ENCODE measurements around the gene TBL1Y. TPM values are rescaled to one million over a fixed set of nuclear protein-coding genes. Genes with fewer than 3 reads are reported as not detected.

Gene TBL1Y
- total and polyA plus RNA-seq, 10 of the 15 experiments (the other 5 are each of a cell fraction or from before 2014, with no cell fraction given) = not detected

DNA sequence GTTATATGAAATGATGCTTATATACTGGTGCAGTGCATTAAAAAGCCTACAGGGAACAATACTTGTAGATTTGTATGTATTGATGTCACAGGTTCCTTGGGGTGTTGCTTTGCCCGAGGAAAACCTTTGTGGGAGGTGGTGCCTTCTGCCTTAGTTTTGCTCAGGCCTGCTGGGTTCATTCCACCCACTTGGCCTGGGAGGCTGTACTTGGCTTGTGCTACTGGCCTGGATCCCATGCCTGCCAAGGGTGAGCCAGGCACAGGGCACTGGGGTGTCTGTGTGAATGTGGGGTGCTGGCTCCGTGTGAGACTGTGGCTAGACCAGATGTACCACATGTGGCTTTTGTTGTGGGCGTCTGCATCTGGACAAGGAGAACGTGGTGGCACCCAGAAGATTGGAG, 17.8 kb downstream of the TBL1Y start:
- in situ Hi-C loops (cut with MboI) (no loop called here), intact Hi-C loops (cut with micrococcal nuclease; ENCODE audit: unreplicated experiment) (no loop called here)
- TF ChIP-seq, protein P1, sequence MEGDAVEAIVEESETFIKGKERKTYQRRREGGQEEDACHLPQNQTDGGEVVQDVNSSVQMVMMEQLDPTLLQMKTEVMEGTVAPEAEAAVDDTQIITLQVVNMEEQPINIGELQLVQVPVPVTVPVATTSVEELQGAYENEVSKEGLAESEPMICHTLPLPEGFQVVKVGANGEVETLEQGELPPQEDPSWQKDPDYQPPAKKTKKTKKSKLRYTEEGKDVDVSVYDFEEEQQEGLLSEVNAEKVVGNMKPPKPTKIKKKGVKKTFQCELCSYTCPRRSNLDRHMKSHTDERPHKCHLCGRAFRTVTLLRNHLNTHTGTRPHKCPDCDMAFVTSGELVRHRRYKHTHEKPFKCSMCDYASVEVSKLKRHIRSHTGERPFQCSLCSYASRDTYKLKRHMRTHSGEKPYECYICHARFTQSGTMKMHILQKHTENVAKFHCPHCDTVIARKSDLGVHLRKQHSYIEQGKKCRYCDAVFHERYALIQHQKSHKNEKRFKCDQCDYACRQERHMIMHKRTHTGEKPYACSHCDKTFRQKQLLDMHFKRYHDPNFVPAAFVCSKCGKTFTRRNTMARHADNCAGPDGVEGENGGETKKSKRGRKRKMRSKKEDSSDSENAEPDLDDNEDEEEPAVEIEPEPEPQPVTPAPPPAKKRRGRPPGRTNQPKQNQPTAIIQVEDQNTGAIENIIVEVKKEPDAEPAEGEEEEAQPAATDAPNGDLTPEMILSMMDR (IDR thresholded peaks at IDR 0.05 in 2 of 3, conservative IDR thresholded peaks at IDR 0.05 in 1 of 3; ENCODE audit: control insufficient read depth in 2 of 3, extremely low read depth in 1 of 3, insufficient read depth in 1 of 3, low read depth in 3 of 3, low read length in 3 of 3) = no peak
- no peak for TF ChIP-seq TCF7 (IDR thresholded peaks at IDR 0.05; ENCODE audit: borderline replicate concordance)
- no peak for TF ChIP-seq SPI1 (IDR thresholded peaks at IDR 0.05; ENCODE audit: borderline replicate concordance, insufficient read depth, low read depth, low read length)
- TF ChIP-seq CREM (IDR thresholded peaks at IDR 0.05; ENCODE audit: low read depth) = no peak
- no peak for TF ChIP-seq MEF2B (IDR thresholded peaks at IDR 0.05; ENCODE audit: partially characterized antibody, poor library complexity, severe bottlenecking)
- no peak for TF ChIP-seq SRF (IDR thresholded peaks at IDR 0.05; ENCODE audit: low read depth in 2 of 2, low read length in 2 of 2)
- no peaks in the 10 kb centered on the region for H3K27me3 ChIP-seq (replicated peaks in 1 of 2; ENCODE audit: control insufficient read depth in 2 of 2, insufficient read depth in 2 of 2, low read length in 1 of 2)
- WGBS (ENCODE audit: insufficient coverage, insufficient replicate concordance, low lambda C conversion rate, missing lambda C conversion rate) = no CpG with 5 or more reads among the region's 4 CpGs
- no TSS peak for BruUV-seq (replicated peaks)
- no peak overlapping the region for H3K27ac ChIP-seq (ENCODE audit: control insufficient read depth, insufficient read depth)
- DNase-seq (ENCODE audit: low read depth, low spot score) (no peak), FAIRE-seq (no peak), ATAC-seq (no peak)
- ChIA-PET RAD21 (ENCODE audit: unreplicated experiment) (no interaction called here), CTCF (no interaction called here), POLR2A (no interaction called here), SMC1A (ENCODE audit: uncharacterized antibody, unreplicated experiment) (no interaction called here)
- H3K4me3 ChIP-seq = no peak overlapping the region
- no peak overlapping the region for H2AFZ ChIP-seq (ENCODE audit: control insufficient read depth, low read depth, low read length)
- H4K20me1 ChIP-seq (ENCODE audit: control insufficient read depth, insufficient read depth) = no peaks in the 10 kb centered on the region
- H3K9me3 ChIP-seq (replicated peaks; ENCODE audit: control insufficient read depth, insufficient read depth, low read length) = no peaks in the 10 kb centered on the region
- H3K79me2 ChIP-seq (ENCODE audit: control insufficient read depth, insufficient read depth, low read length) = no peaks in the 10 kb centered on the region
- no peaks in the 10 kb centered on the region for H3K4me1 ChIP-seq (ENCODE audit: control insufficient read depth, insufficient read depth, low read length)
- no peaks in the 10 kb centered on the region for H3K36me3 ChIP-seq (ENCODE audit: control insufficient read depth in 2 of 2, insufficient read depth in 2 of 2, low read length in 1 of 2)
- no peak overlapping the region for H3K9ac ChIP-seq (ENCODE audit: control insufficient read depth, insufficient read depth, low read length)
- H3K4me2 ChIP-seq (ENCODE audit: control insufficient read depth, insufficient read depth) = no peak overlapping the region

DNA sequence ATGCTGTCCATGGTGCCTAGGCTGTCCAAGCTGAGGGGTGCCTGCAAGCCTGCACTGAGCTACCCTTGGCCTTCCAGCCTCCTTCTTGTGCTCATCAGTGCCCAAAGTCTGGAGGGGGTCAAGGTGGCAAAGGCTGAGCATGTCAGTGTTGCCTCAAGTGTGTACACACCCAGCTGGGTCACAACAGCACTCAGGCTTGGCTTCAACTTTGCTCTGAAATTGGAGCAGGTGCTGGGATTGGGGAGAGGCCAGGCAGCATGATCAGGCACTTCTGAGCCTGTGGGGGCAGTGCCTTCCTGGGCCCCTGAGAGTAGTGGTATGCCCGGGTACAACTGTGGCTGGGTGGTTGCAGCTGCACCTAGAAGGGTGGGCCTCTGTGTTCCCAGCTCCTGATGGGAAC, 18.7 kb downstream of the TBL1Y start:
- DNase-seq (ENCODE audit: low read depth, low spot score) (no peak), ATAC-seq (no peak), FAIRE-seq (no peak)
- H3K79me2 ChIP-seq (ENCODE audit: control insufficient read depth, insufficient read depth, low read length) = no peaks in the 10 kb centered on the region
- H3K9me3 ChIP-seq (replicated peaks; ENCODE audit: control insufficient read depth, insufficient read depth, low read length) = no peaks in the 10 kb centered on the region
- no peak for TF ChIP-seq ZNF24 (IDR thresholded peaks at IDR 0.05)
- no peak for TF ChIP-seq YY1 (IDR thresholded peaks at IDR 0.05; ENCODE audit: low read depth, low read length)
- H4K20me1 ChIP-seq (ENCODE audit: control insufficient read depth, insufficient read depth) = no peaks in the 10 kb centered on the region
- H3K9ac ChIP-seq (ENCODE audit: control insufficient read depth, insufficient read depth, low read length) = no peak overlapping the region
- H3K27ac ChIP-seq (ENCODE audit: control insufficient read depth, insufficient read depth) = no peak overlapping the region
- no peaks in the 10 kb centered on the region for H3K27me3 ChIP-seq (replicated peaks in 1 of 2; ENCODE audit: control insufficient read depth in 2 of 2, insufficient read depth in 2 of 2, low read length in 1 of 2)
- no peaks in the 10 kb centered on the region for H3K36me3 ChIP-seq (ENCODE audit: control insufficient read depth in 2 of 2, insufficient read depth in 2 of 2, low read length in 1 of 2)
- ChIA-PET POLR2A (no interaction called here), RAD21 (ENCODE audit: unreplicated experiment) (no interaction called here), CTCF (no interaction called here), SMC1A (ENCODE audit: uncharacterized antibody, unreplicated experiment) (no interaction called here)
- H3K4me2 ChIP-seq (ENCODE audit: control insufficient read depth, insufficient read depth) = no peak overlapping the region
- WGBS (ENCODE audit: insufficient coverage, insufficient replicate concordance, low lambda C conversion rate, missing lambda C conversion rate) = no CpG with 5 or more reads among the region's 1 CpG
- in situ Hi-C loops (cut with MboI) (no loop called here), intact Hi-C loops (cut with micrococcal nuclease; ENCODE audit: unreplicated experiment) (no loop called here)
- no TSS peak for BruUV-seq (replicated peaks)
- H3K4me1 ChIP-seq (ENCODE audit: control insufficient read depth, insufficient read depth, low read length) = no peaks in the 10 kb centered on the region
- no peak overlapping the region for H3K4me3 ChIP-seq
- no peak overlapping the region for H2AFZ ChIP-seq (ENCODE audit: control insufficient read depth, low read depth, low read length)

Data from GM12878 (cell line).